G401 (cell line): ENCODE results near the gene MPP1. TPM values are rescaled to one million over a fixed set of nuclear protein-coding genes. Genes with fewer than 3 reads are reported as not detected.
A peak's percentile ranks its signal among the peaks of the same experiment; 100 is the strongest.

Experiments
- DNase-seq: peaks from one replicate; pipeline ENCODE4 v3.0.0-alpha.2; 2015; ENCODE audit warnings: low spot score
- in situ Hi-C: cut with HindIII; loops from 2 replicates; pipeline ENCODE4 v1.10.0; 2016; ENCODE audit warnings: low sequenced_read_pairs, mixed read lengths
- total RNA-seq: library from RNA; depleted of rRNA; stranded (reverse); fragments of >200 nt; shearing (Covaris generic); gene quantifications from 2 replicates; pipeline ENCODE4 v1.2.3, GENCODE V29; 2014

The MPP1 gene
- total RNA-seq, 1 experiment from 2014 or later = 13.0 TPM

DNA sequence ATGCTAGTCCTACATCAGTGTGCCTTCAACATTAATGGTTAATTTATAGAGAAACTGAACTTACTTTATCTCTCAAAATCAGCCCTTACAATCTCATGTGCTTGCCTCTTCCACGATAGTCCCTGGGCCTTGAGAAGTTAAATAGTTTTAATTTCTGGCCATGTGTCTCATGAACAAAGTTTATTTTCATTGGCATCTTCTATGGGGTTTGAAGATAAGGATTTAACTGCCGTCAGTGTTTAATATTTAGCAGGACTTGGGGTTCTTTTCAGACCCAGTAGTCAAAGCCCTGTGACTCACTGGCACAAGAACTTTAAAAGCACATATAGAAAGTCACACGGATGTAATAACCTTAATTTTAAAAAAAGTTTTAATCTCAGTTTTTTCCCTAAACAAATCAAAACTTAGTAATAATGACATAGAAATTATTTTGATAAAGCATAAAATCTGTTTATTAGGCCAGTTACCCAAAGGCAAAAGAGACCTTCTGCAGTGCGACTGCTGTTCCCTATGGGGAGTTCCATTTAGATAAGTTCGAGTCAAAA, 10.1 kb upstream of the MPP1 start:
- DNase-seq = no peak
- in situ Hi-C loops = no loop called here

- in situ Hi-C loops = no loop called here
- no peak for DNase-seq
These were observed 8.5 kb upstream of the MPP1 start for GRCh38 chrX:154813801-154814200.

- no peak for DNase-seq
- in situ Hi-C loops = no loop called here
These were observed 7.2 kb upstream of the MPP1 start for GRCh38 chrX:154812341-154813101.

DNA sequence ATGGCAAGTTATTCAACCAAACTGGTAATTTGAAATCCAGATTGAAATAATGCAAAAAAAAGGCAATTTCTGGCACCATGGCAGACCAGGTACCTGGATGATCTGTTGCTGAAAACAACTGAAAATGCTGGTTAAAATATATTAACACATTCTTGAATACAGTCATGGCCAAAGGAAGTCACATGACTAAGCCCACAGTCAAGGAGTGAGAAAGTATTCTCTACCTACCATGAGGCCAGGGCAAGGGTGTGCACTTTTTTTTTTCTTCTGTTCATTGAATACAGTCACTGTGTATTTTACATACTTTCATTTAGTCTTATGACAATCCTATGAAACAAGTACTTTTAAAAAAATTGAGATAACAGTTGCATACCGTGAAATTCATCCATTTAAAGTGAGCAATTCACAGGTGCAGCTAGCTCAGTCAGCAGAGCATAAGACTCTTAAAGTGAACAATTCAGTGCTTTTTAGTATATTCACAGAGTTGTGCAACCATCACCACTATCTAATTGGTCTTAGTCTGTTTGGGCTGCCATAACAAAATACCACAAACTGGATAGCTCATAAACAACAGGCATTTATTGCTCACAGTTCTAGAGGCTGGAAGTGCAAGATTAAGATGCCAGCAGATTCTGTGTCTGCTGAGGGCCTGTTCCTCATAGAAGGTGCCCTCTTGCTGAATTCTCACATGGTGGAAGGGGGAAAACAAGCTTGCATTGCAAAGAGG, 4.8 kb upstream of the MPP1 start:
- no peak for DNase-seq
- in situ Hi-C loops = no loop called here

GRCh38 chrX:154806837-154807501, 1.7 kb upstream of the MPP1 start:
- in situ Hi-C loops = no loop called here
- DNase-seq = no peak

- in situ Hi-C loops = no loop called here
- no peak for DNase-seq
These were observed 409 bp upstream of the MPP1 start for GRCh38 chrX:154805696-154806091.

DNA sequence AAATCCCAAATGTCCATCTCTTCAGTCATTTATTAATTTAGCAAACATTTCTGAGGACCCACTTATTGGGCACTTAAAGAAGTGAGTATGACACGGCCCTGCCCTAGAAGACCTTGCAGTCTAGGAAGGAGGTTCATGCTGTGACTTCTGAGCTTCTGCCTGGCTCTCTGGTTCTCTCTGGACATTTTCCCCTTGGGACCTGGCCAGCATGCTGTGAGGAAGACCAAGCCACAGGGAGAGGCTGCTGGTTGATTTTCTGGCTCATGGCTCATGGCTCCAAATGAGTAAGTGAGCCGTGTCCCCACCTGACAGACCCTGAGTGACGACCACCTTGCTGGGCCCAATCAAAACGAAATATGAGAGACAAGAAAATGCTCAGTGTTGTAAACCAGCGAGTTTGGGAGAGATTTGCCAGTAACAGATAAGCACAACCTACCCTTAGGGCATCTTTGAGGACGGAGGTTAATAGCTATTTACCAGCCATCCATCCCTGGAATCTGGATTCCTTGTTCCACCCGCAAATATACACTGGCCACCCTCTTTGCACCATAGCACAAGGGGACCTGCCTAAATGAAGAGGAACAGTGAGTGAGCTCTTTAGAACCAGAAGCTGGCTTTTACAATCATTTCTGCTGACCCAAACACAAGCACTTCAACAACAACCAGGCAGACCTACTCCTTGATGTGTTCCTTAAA, 876 bp downstream of the MPP1 start:
- in situ Hi-C loops = no loop called here

GRCh38 chrX:154802947-154803346, 2.3 kb downstream of the MPP1 start:
- no peak for DNase-seq
- in situ Hi-C loops = no loop called here

More for the DNA sequence above, 876 bp downstream of the MPP1 start:
- peak; percentile 22 for DNase-seq

- no peak for DNase-seq
- in situ Hi-C loops = no loop called here
These were observed 4.6 kb downstream of the MPP1 start for GRCh38 chrX:154800478-154801210.

DNA sequence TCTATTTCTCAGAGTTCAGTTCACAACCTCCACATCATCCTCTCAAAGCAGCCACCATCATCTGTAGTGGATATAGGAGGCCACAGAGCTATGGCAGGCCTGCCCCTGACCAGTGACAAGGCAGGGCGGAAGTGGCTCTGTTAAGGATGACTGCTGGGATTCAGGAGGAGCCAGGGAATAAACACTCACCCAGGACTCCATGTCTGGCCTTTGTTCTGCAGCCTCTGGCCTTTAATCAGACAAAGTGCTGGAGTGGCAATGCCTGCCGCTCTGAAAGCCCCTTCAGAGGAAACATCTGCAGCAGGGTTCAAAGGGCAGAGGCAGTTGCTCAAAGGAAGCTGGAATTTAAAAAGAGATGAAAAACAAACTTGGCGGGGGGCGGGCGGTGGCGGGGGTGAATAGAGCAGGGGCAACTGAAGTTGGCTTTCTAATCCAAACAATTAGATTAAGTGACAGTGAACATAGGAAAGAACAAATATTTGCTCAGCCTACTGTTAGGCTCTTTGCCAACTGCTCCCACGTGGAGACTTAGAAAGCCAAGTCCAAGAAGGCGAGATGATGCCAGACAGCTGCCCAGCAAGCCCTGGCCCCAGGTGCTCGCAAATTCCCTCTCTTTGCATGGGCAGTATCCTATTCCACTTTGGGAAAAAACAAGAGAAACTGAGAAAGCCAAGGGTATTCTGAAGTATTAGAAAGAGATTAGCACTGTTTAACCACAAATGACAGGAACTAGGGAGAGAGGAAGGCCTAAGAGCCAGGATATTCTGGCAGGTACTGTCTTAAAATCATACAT, 5.5 kb downstream of the MPP1 start:
- in situ Hi-C loops = no loop called here
- DNase-seq = peak; percentile 4

DNA sequence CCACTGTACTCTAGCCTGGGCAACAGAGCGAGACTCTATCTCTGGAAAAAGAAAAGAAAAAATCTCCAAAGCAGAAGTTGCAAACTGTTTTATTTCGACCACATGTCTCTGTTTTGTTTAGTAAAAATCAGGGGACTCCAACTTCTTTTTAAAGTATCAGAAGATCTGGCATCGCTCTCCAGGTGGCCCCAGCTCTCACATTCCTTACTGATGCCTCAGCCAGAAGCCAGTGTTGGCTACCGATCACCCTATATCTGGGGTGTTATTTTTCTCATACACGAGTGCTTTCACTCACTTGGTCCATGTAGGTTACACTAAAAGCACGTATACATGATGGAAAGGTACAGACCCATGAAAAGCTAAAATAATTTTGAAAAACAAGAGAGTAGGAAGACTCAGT, 8.3 kb downstream of the MPP1 start:
- in situ Hi-C loops = no loop called here
- no peak for DNase-seq

DNA sequence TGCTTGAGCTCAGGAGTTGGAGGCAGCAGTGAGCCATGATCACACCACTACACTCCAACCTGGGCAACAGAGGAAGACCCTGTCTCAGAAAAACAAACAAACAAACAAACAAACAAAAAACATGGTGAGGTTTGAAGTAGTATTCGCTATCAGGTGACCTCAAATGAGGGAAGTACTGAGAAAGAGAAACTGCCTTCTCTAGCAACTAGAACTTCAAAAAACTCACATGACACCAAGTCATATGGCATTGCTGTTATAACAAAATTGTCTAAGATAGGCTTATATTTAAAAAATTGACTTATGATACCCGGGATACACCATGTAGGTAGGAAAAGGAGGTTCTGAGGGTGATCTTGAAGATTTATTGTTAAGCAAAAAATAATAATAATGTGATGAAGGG, 10.3 kb downstream of the MPP1 start:
- in situ Hi-C loops = no loop called here
- no peak for DNase-seq

DNA sequence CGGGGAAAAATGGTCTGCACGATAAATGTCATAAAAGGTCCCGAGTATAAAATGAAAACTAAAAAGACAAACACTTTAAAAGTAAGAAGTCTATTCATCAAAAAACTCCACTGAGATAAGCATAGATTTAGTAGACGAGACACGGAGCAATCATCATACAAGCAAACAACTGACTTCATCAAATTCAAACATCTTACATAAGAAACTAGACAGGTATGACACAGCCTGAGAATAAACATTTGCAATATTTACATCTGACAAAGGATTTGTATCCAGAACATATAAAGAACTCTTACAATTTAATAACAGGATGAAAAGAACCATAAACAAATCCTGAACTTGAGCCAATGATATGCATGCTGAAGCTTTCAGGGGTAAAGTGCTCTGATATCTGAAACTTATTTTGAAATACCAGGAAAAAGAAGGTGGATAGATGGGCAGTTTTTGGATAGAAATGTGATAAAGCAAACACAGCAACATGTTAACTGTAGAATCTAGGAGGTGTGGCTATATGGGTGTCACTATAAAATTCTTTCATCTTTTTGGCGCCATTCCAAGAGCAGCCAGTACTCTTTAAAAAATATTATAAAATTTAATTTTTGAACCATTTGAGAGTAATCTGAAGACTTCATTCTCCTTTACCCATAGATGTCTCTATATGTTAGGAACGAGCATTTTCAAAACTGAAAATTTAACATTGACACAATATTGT, 12.0 kb downstream of the MPP1 start:
- in situ Hi-C loops = no loop called here
- DNase-seq = no peak

GRCh38 chrX:154791939-154792338, 13.3 kb downstream of the MPP1 start:
- in situ Hi-C loops = no loop called here
- DNase-seq = no peak

DNA sequence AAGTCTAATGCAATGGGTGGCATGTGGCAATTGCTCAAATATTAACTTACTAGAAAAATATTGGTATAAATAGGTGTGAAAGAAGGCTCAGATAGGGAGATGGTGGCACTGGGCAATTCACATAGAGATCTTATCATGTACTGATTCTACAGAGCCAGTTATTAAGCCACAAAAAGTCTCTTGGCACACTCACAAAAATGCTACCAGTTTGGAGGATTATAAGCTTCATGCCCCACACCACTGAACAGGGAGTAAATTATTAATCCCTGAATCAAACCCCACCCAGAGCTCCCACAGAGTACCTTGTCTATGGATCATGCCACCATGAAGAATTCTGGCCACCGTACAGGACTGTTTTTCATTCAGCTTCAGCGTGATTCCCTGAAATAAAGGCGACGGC, 13.8 kb downstream of the MPP1 start:
- in situ Hi-C loops = no loop called here
- DNase-seq = no peak

DNA sequence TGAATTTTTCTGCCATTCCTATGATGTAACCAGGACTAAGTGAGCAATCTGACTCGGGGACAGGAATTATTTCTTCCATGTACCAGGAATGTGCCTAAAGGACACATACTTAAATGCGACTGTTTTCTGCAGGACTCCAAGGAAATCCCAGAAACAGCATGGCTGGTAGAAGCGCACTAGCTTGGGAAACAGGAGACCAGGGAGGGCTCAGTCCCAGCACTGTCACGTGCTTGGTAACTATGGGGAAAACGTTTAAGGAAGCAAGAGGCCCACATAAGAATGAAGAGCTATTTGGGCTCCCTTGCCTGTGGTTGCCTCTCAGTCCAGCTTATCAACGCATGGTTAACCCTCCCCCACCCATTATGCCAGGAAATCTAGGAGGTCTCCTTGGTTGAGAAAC, 19.6 kb downstream of the MPP1 start:
- no peak for DNase-seq
- in situ Hi-C loops = no loop called here

- DNase-seq = no peak
- in situ Hi-C loops = no loop called here
These were observed 20.9 kb downstream of the MPP1 start for GRCh38 chrX:154784149-154784995.
